ENCODE results near the gene GALNTL6. TPM values are rescaled to one million over a fixed set of nuclear protein-coding genes. Genes with fewer than 3 reads are reported as not detected.
"Not testable (repeated sequence)": the region's sequence is repeated elsewhere in the genome, so short reads cannot be mapped to it uniquely, and the experiment has no call there.

The GALNTL6 gene
- total RNA-seq, 1 donor from 2014 or later: 0.61 TPM

DNA sequence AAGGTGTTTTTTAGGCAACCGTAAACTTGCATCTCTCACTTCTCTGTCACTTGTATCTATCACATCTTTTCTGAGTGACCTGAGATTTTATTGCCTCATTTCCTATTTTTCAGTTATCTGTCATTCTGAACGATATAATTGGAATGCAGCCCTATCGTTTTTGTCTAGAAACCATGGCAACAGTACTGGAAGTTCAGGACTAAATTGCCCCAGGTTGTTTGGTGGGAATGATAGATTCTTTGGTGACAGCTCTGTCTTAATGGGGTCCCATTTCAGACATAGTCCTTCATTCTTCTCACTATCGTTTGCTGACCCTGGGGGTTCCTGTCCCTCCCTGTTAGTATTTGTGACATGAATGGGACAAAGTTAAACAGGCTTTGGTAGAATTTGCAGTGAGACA, 1087.7 kb downstream of the GALNTL6 start:
- Histone ChIP-seq H3K27ac (ENCODE audit: low read depth, low read length) (no peak overlapping the region), H3K27me3 (ENCODE audit: insufficient read depth, low read length) (no peaks in the 10 kb centered on the region), H3K9me3 (ENCODE audit: insufficient read depth, low read depth, low read length) (peaks cover 2% of the 10 kb centered on the region), H3K4me3 (ENCODE audit: insufficient read depth, low read depth, low read length) (no peak overlapping the region), H3K79me2 (ENCODE audit: insufficient read depth, low read length) (no peaks in the 10 kb centered on the region), H3K9ac (ENCODE audit: low read length) (no peak overlapping the region), H3K4me2 (ENCODE audit: low read length) (no peak overlapping the region), H4K20me1 (ENCODE audit: insufficient read depth, low read length) (no peaks in the 10 kb centered on the region), H3K36me3 (ENCODE audit: insufficient read depth, low read length) (no peaks in the 10 kb centered on the region), H3K4me1 (ENCODE audit: insufficient read depth, low read length) (no peaks in the 10 kb centered on the region), H2AFZ (ENCODE audit: low read depth, low read length) (no peak overlapping the region)
- no peaks in the 10 kb centered on the region for H3K36me3 Mint-ChIP-seq (ENCODE audit: low read depth, unreplicated experiment)
- DNase-seq (ENCODE audit: low read depth) (no peak), FAIRE-seq (no peak)
- peaks cover 8% of the 10 kb centered on the region for H3K4me1 Mint-ChIP-seq (ENCODE audit: low read depth, unreplicated experiment)
- H3K4me3 Mint-ChIP-seq (ENCODE audit: unreplicated experiment): no peak overlapping the region
- no peak for TF ChIP-seq EZH2 (IDR thresholded peaks at IDR 0.05; ENCODE audit: insufficient read depth, low read length)
- TF ChIP-seq, protein P1, sequence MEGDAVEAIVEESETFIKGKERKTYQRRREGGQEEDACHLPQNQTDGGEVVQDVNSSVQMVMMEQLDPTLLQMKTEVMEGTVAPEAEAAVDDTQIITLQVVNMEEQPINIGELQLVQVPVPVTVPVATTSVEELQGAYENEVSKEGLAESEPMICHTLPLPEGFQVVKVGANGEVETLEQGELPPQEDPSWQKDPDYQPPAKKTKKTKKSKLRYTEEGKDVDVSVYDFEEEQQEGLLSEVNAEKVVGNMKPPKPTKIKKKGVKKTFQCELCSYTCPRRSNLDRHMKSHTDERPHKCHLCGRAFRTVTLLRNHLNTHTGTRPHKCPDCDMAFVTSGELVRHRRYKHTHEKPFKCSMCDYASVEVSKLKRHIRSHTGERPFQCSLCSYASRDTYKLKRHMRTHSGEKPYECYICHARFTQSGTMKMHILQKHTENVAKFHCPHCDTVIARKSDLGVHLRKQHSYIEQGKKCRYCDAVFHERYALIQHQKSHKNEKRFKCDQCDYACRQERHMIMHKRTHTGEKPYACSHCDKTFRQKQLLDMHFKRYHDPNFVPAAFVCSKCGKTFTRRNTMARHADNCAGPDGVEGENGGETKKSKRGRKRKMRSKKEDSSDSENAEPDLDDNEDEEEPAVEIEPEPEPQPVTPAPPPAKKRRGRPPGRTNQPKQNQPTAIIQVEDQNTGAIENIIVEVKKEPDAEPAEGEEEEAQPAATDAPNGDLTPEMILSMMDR (IDR thresholded peaks at IDR 0.05; ENCODE audit: insufficient read depth, low read depth, low read length): no peak
- no peak overlapping the region for H3K27ac Mint-ChIP-seq (ENCODE audit: unreplicated experiment)
- no peaks in the 10 kb centered on the region for H3K27me3 Mint-ChIP-seq (ENCODE audit: low read depth, unreplicated experiment)
- no peaks in the 10 kb centered on the region for H3K9me3 Mint-ChIP-seq (ENCODE audit: unreplicated experiment)

DNA sequence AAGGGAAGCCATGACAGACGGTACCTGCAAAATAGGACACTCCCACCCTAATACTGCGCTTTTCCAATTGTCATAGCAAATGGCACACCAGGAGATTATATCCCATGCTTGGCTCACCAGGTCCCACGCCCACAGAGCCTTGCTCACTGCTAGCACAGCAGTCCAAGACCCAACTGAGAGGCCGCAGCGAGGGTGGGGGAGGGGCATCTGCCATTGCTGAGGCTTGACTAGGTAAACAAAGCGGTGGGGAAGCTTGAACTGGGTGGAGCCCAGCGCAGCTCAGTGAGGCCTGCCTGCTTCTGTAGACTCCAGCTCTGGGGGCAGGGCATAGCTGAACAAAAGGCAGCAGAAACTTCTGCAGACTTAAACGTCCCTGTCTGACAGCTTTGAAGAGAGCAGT, 1099.3 kb downstream of the GALNTL6 start:
- H3K27ac ChIP-seq (ENCODE audit: low read depth, low read length); H3K4me3 ChIP-seq (ENCODE audit: insufficient read depth, low read depth, low read length); H3K27me3 ChIP-seq (ENCODE audit: insufficient read depth, low read length); H3K36me3 Mint-ChIP-seq (ENCODE audit: low read depth, unreplicated experiment); H3K4me1 Mint-ChIP-seq (ENCODE audit: low read depth, unreplicated experiment); H3K36me3 ChIP-seq (ENCODE audit: insufficient read depth, low read length); H4K20me1 ChIP-seq (ENCODE audit: insufficient read depth, low read length); H3K9me3 ChIP-seq (ENCODE audit: insufficient read depth, low read depth, low read length); H3K79me2 ChIP-seq (ENCODE audit: insufficient read depth, low read length); DNase-seq (ENCODE audit: low read depth); H3K27ac Mint-ChIP-seq (ENCODE audit: unreplicated experiment); H3K4me3 Mint-ChIP-seq (ENCODE audit: unreplicated experiment); H3K27me3 Mint-ChIP-seq (ENCODE audit: low read depth, unreplicated experiment); H3K4me1 ChIP-seq (ENCODE audit: insufficient read depth, low read length); H3K4me2 ChIP-seq (ENCODE audit: low read length); FAIRE-seq; H2AFZ ChIP-seq (ENCODE audit: low read depth, low read length); H3K9ac ChIP-seq (ENCODE audit: low read length): not testable (repeated sequence)
- peaks cover 12% of the 10 kb centered on the region for H3K9me3 Mint-ChIP-seq (ENCODE audit: unreplicated experiment)

DNA sequence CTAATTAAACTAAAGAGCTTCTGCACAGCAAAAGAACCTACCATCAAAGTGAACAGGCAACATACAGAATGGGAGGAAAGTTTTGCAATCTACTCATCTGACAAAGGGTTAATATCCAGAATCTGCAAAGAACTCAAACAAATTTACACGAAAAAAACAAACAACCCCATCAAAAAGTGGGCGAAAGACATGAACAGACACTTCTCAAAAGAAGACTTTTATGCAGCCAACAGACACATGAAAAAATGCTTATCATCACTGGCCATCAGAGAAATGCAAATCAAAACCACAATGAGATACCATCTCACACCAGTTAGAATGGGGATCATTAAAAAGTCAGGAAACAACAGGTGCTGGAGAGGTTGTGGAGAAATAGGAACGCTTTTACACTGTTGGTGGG, 1104.2 kb downstream of the GALNTL6 start:
- H3K27me3 Mint-ChIP-seq (ENCODE audit: low read depth, unreplicated experiment); H3K4me1 Mint-ChIP-seq (ENCODE audit: low read depth, unreplicated experiment); H3K79me2 ChIP-seq (ENCODE audit: insufficient read depth, low read length); DNase-seq (ENCODE audit: low read depth); H3K36me3 Mint-ChIP-seq (ENCODE audit: low read depth, unreplicated experiment); H2AFZ ChIP-seq (ENCODE audit: low read depth, low read length); H3K4me3 Mint-ChIP-seq (ENCODE audit: unreplicated experiment); H3K27me3 ChIP-seq (ENCODE audit: insufficient read depth, low read length); H4K20me1 ChIP-seq (ENCODE audit: insufficient read depth, low read length); H3K36me3 ChIP-seq (ENCODE audit: insufficient read depth, low read length); H3K9me3 ChIP-seq (ENCODE audit: insufficient read depth, low read depth, low read length); H3K27ac Mint-ChIP-seq (ENCODE audit: unreplicated experiment); H3K4me2 ChIP-seq (ENCODE audit: low read length); H3K4me3 ChIP-seq (ENCODE audit: insufficient read depth, low read depth, low read length); H3K9ac ChIP-seq (ENCODE audit: low read length); H3K4me1 ChIP-seq (ENCODE audit: insufficient read depth, low read length); H3K27ac ChIP-seq (ENCODE audit: low read depth, low read length); FAIRE-seq: not testable (repeated sequence)
- peaks cover 13% of the 10 kb centered on the region for H3K9me3 Mint-ChIP-seq (ENCODE audit: unreplicated experiment)

DNA sequence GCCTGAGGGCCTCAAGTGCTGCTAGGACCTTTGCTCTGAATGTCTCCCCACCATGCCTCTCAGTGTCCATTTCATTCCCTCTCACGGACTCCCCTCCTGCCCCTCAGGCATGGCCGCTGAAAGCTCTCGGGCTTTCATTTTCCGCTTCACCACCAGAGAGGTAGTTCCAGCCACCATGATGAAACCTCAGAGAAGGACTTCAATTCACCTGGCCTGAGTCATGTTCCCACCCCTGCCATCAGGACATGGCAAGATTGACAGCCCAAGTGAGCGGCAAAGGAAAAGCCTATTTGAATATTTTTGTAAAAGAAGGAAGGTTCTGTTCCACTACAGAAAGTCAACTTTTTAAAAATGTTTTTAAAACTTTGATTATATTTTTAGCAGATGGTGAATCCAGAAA, 1106.1 kb downstream of the GALNTL6 start:
- FAIRE-seq (no peak), DNase-seq (ENCODE audit: low read depth) (no peak)
- no peaks in the 10 kb centered on the region for H4K20me1 ChIP-seq (ENCODE audit: insufficient read depth, low read length)
- H3K9me3 Mint-ChIP-seq (ENCODE audit: unreplicated experiment): peaks cover 13% of the 10 kb centered on the region
- no peak overlapping the region for H3K4me3 Mint-ChIP-seq (ENCODE audit: unreplicated experiment)
- H3K4me3 ChIP-seq (ENCODE audit: insufficient read depth, low read depth, low read length): no peak overlapping the region
- H3K27ac Mint-ChIP-seq (ENCODE audit: unreplicated experiment): no peak overlapping the region
- no peaks in the 10 kb centered on the region for H3K9me3 ChIP-seq (ENCODE audit: insufficient read depth, low read depth, low read length)
- H2AFZ ChIP-seq (ENCODE audit: low read depth, low read length): no peak overlapping the region
- TF ChIP-seq, protein P1 (IDR thresholded peaks at IDR 0.05; ENCODE audit: insufficient read depth, low read depth, low read length): no peak
- no peak for TF ChIP-seq EZH2 (IDR thresholded peaks at IDR 0.05; ENCODE audit: insufficient read depth, low read length)
- no peaks in the 10 kb centered on the region for H3K27me3 Mint-ChIP-seq (ENCODE audit: low read depth, unreplicated experiment)
- no peaks in the 10 kb centered on the region for H3K4me1 ChIP-seq (ENCODE audit: insufficient read depth, low read length)
- no peaks in the 10 kb centered on the region for H3K4me1 Mint-ChIP-seq (ENCODE audit: low read depth, unreplicated experiment)
- H3K36me3 ChIP-seq (ENCODE audit: insufficient read depth, low read length): no peaks in the 10 kb centered on the region
- H3K27me3 ChIP-seq (ENCODE audit: insufficient read depth, low read length): no peaks in the 10 kb centered on the region
- no peaks in the 10 kb centered on the region for H3K79me2 ChIP-seq (ENCODE audit: insufficient read depth, low read length)
- no peak overlapping the region for H3K9ac ChIP-seq (ENCODE audit: low read length)
- peaks cover 2% of the 10 kb centered on the region for H3K36me3 Mint-ChIP-seq (ENCODE audit: low read depth, unreplicated experiment)
- no peak overlapping the region for H3K27ac ChIP-seq (ENCODE audit: low read depth, low read length)
- no peak overlapping the region for H3K4me2 ChIP-seq (ENCODE audit: low read length)
